ENCODE measurements around the gene TMEM151A.
"Not testable (repeated sequence)": the region's sequence is repeated elsewhere in the genome, so short reads cannot be mapped to it uniquely, and the experiment has no call there.

The TMEM151A gene

GRCh38 chr11:66315921-66316811, 24.5 kb downstream of the TMEM151A start:
- TF ChIP-seq CTCF (IDR thresholded peaks at IDR 0.05; ENCODE audit: borderline replicate concordance, insufficient read depth, low read depth, low read length) = no peak
- H3K4me3 ChIP-seq (ENCODE audit: low read depth, low read length) = no peak overlapping the region

- H3K4me3 ChIP-seq (ENCODE audit: low read depth, low read length) = no peak within 1 kb of the TSS
- no peak for TF ChIP-seq CTCF (IDR thresholded peaks at IDR 0.05; ENCODE audit: borderline replicate concordance, insufficient read depth, low read depth, low read length)
Measured at GRCh38 chr11:66316849-66317251, 25.2 kb downstream of the TMEM151A start, which contains the start of gene CD248. CD248 (minus strand) TSS chr11:66317044; CDS start chr11:66317027, 17 bp downstream.

- H3K4me3 ChIP-seq (ENCODE audit: low read depth, low read length) = no peak overlapping the region
- TF ChIP-seq CTCF (IDR thresholded peaks at IDR 0.05; ENCODE audit: borderline replicate concordance, insufficient read depth, low read depth, low read length) = no peak
Measured at GRCh38 chr11:66317322-66317722, 25.6 kb downstream of the TMEM151A start.

- TF ChIP-seq CTCF (IDR thresholded peaks at IDR 0.05; ENCODE audit: borderline replicate concordance, insufficient read depth, low read depth, low read length) = no peak
- H3K4me3 ChIP-seq (ENCODE audit: low read depth, low read length) = no peak overlapping the region
Measured at GRCh38 chr11:66317723-66318599, 26.3 kb downstream of the TMEM151A start.

- TF ChIP-seq CTCF (IDR thresholded peaks at IDR 0.05; ENCODE audit: borderline replicate concordance, insufficient read depth, low read depth, low read length) = no peak
- H3K4me3 ChIP-seq (ENCODE audit: low read depth, low read length) = no peak overlapping the region
Measured at GRCh38 chr11:66318600-66318970, 26.9 kb downstream of the TMEM151A start.

GRCh38 chr11:66320289-66320688, 28.6 kb downstream of the TMEM151A start:
- H3K4me3 ChIP-seq (ENCODE audit: low read depth, low read length) = not testable (repeated sequence)

- not testable (repeated sequence) for H3K4me3 ChIP-seq (ENCODE audit: low read depth, low read length)
Measured at GRCh38 chr11:66320748-66321147, 29.1 kb downstream of the TMEM151A start.

- no peak for TF ChIP-seq CTCF (IDR thresholded peaks at IDR 0.05; ENCODE audit: borderline replicate concordance, insufficient read depth, low read depth, low read length)
- H3K4me3 ChIP-seq (ENCODE audit: low read depth, low read length) = no peak overlapping the region
Measured at GRCh38 chr11:66321606-66322005, 29.9 kb downstream of the TMEM151A start.

Measured in GM12875 (cell line).